Ishikawa (cell line): ENCODE measurements around the gene MYO1B.

Experiments used
- CEBPB ChIP-seq: IDR thresholded peaks from 2 replicates; pipeline ENCODE4 v1.6.1; 2012
- CREB1 ChIP-seq: IDR thresholded peaks from 2 replicates; pipeline ENCODE4 v1.6.1; 2012; ENCODE audit warnings: low read depth
- EGR1 ChIP-seq: IDR thresholded peaks from 2 replicates; pipeline ENCODE4 v1.6.1; 2012
- EP300 ChIP-seq: IDR thresholded peaks from 2 replicates; pipeline ENCODE4 v1.6.1; 2012; ENCODE audit warnings: borderline replicate concordance
- FOXM1 ChIP-seq: IDR thresholded peaks from 2 replicates; pipeline ENCODE4 v1.6.1; 2012; ENCODE audit warnings: low read depth, borderline replicate concordance
- MAX ChIP-seq: IDR thresholded peaks from 2 replicates; pipeline ENCODE4 v1.6.1; 2012
- NFIC ChIP-seq: IDR thresholded peaks from 2 replicates; pipeline ENCODE4 v1.6.1; 2012
- RAD21 ChIP-seq: IDR thresholded peaks from 2 replicates; pipeline ENCODE4 v1.6.1; 2012; ENCODE audit warnings: low read depth
- REST ChIP-seq: IDR thresholded peaks from 2 replicates; pipeline ENCODE4 v1.6.1; 2012; ENCODE audit warnings: low read depth, mild to moderate bottlenecking
- TAF1 ChIP-seq: IDR thresholded peaks from 2 replicates; pipeline ENCODE4 v1.6.1; 2012; ENCODE audit warnings: low read depth, mild to moderate bottlenecking
- TCF12 ChIP-seq: IDR thresholded peaks from 2 replicates; pipeline ENCODE4 v1.6.1; 2012; ENCODE audit warnings: low read depth
- TEAD4 ChIP-seq: IDR thresholded peaks from 2 replicates; pipeline ENCODE4 v1.6.1; 2012
- YY1 ChIP-seq: IDR thresholded peaks from 2 replicates; pipeline ENCODE4 v1.6.1; 2012; ENCODE audit warnings: low read depth
- ZBTB7A ChIP-seq: IDR thresholded peaks from 2 replicates; pipeline ENCODE4 v1.6.1; 2012; ENCODE audit warnings: low read depth
- TF ChIP-seq, protein P1 (sequence below): IDR thresholded peaks from 2 replicates; pipeline ENCODE4 v1.6.1; 2012

Gene MYO1B

GRCh38 chr2:191200910-191201309, 44.3 kb upstream of the MYO1B start:
- TF ChIP-seq, protein P1, sequence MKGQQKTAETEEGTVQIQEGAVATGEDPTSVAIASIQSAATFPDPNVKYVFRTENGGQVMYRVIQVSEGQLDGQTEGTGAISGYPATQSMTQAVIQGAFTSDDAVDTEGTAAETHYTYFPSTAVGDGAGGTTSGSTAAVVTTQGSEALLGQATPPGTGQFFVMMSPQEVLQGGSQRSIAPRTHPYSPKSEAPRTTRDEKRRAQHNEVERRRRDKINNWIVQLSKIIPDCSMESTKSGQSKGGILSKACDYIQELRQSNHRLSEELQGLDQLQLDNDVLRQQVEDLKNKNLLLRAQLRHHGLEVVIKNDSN: no peak
- TF ChIP-seq FOXM1 (no peak), ZBTB7A (no peak), EP300 (no peak), RAD21 (no peak), TAF1 (no peak), TCF12 (no peak), EGR1 (no peak), TEAD4 (no peak)

DNA sequence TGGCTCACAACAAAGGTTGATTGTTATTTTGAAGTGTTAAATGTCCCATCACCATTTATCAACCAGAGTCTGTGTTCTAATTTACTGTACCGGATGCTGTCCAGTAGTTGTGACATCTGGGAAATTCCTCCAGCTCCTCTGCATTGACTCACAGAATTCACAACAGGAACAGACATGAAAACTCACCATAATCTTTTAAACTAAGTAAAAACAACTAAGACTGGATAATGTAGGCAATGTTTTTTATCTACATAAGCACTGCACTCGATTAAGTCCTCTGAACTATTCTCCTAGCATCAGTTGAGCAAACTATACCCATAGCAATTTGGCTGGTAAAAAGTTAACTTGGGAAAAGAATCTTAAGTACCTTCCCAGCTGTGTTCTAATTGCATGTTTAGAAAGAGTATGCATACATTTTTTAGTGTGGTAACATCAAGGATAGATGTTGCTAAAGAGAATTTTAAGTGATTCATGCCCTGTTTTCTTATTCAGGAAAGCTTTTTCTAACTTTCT, 42.9 kb upstream of the MYO1B start:
- TF ChIP-seq TAF1 (no peak), REST (no peak), CEBPB (no peak), CREB1 (no peak), MAX (no peak), YY1 (no peak), FOXM1 (no peak), TEAD4 (no peak), EGR1 (no peak), NFIC (no peak), RAD21 (no peak), TCF12 (no peak), ZBTB7A (no peak), EP300 (no peak)
- TF ChIP-seq, protein P1: no peak

- no peak for TF ChIP-seq TCF12
- TF ChIP-seq EP300: no peak
- TF ChIP-seq CEBPB: no peak
- TF ChIP-seq NFIC: no peak
- TF ChIP-seq TEAD4: no peak
- no peak for TF ChIP-seq FOXM1
- TF ChIP-seq CREB1: no peak
- TF ChIP-seq ZBTB7A: no peak
- TF ChIP-seq REST: no peak
- TF ChIP-seq, protein P1: no peak
- TF ChIP-seq EGR1: no peak
- no peak for TF ChIP-seq YY1
Measured at GRCh38 chr2:191202881-191203397, 42.3 kb upstream of the MYO1B start.

GRCh38 chr2:191204433-191204832, 40.8 kb upstream of the MYO1B start:
- TF ChIP-seq ZBTB7A (no peak), TCF12 (no peak), TAF1 (no peak), FOXM1 (no peak), NFIC (no peak)
- TF ChIP-seq, protein P1: no peak
